ENCODE measurements around the gene CCDC172.

DNA sequence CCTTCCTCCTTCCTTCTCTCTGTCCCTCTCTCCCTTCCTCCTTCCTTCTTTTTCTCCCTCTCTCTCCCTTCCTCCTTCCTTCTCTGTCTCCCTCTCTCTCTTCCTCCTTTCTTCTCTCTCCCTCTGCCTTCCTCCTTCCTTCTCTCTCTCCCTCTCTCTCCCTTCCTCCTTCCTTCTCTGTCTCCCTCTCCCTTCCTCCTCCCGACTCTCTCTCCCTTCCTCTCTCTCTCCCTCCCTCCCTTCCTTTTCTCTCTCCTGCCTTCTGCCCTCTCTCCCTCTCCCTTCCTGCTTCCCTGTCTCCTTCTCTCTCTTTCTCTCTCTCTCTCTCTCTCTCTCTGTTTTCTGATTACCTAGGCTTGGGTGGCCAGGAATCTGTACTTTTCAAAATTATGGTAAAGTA, 34.6 kb upstream of the CCDC172 start:
- TF ChIP-seq, protein P1, sequence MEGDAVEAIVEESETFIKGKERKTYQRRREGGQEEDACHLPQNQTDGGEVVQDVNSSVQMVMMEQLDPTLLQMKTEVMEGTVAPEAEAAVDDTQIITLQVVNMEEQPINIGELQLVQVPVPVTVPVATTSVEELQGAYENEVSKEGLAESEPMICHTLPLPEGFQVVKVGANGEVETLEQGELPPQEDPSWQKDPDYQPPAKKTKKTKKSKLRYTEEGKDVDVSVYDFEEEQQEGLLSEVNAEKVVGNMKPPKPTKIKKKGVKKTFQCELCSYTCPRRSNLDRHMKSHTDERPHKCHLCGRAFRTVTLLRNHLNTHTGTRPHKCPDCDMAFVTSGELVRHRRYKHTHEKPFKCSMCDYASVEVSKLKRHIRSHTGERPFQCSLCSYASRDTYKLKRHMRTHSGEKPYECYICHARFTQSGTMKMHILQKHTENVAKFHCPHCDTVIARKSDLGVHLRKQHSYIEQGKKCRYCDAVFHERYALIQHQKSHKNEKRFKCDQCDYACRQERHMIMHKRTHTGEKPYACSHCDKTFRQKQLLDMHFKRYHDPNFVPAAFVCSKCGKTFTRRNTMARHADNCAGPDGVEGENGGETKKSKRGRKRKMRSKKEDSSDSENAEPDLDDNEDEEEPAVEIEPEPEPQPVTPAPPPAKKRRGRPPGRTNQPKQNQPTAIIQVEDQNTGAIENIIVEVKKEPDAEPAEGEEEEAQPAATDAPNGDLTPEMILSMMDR (IDR thresholded peaks at IDR 0.05): no peak
- no peak for TF ChIP-seq POLR2A (IDR thresholded peaks at IDR 0.05)

Measured in Peyer's patch (tissue), 4 donors.